Tibial artery (tissue), 4 donors: ENCODE data around the gene PCBP3.
A peak's percentile ranks its signal among the peaks of the same experiment; 100 is the strongest.
"Not testable (repeated sequence)": the region's sequence is repeated elsewhere in the genome, so short reads cannot be mapped to it uniquely, and the experiment has no call there.

Experiments
- DNase-seq, 2 donors: peaks; one replicate each; pipeline ENCODE4 v3.0.0-alpha.2; 2019
- H3K27ac ChIP-seq, 2 donors: fragments of 200-600 bp; sonication (generic) in 1 of 2; 1 replicate in 1 of 2; 2 replicates in 1 of 2; pipeline ENCODE4 v1.5.1; 2018 to 2019; ENCODE audit warnings: mild to moderate bottlenecking in 1 of 2
- H3K27me3 ChIP-seq, 2 donors: fragments of 200-600 bp; sonication (generic) in 1 of 2; one replicate each; pipeline versions ENCODE4 v1.5.1 to v1.6.0; 2016 to 2019
- H3K36me3 ChIP-seq, 3 donors: fragments of 200-600 bp; sonication (generic) in 2 of 3; one replicate each; pipeline ENCODE4 v1.5.1; 2016 to 2019; ENCODE audit warnings: mild to moderate bottlenecking in 2 of 3
- H3K4me1 ChIP-seq, 4 donors: fragments of 200-600 bp; sonication (generic) in 2 of 4; 1 replicate in 3 of 4; 2 replicates in 1 of 4; pipeline ENCODE4 v1.5.1; 2016 to 2019
- H3K4me3 ChIP-seq, 2 donors: fragments of 200-600 bp; sonication (generic) in 1 of 2; 1 replicate in 1 of 2; 2 replicates in 1 of 2; pipeline ENCODE4 v1.5.1; 2018 to 2019; ENCODE audit warnings: mild to moderate bottlenecking in 2 of 2
- H3K9me3 ChIP-seq, 3 donors: fragments of 200-600 bp; sonication (generic) in 1 of 3; one replicate each; pipeline ENCODE4 v1.5.1; 2016 to 2019
- CTCF ChIP-seq, 2 experiments: fragments of 200-600 bp in 1 of 2; fragments of 450-650 bp in 1 of 2; IDR thresholded peaks; one replicate each; pipeline ENCODE4 v1.5.1; 2017 to 2019; ENCODE audit warnings: antibody characterized with exemption in 2 of 2, mild to moderate bottlenecking in 1 of 2, moderate library complexity in 1 of 2
- intact Hi-C: fragments of 100-400 bp; cut with DNase I; formaldehyde crosslinking; loops from one replicate; pipeline ENCODE4 v1.15.0; 2023; ENCODE audit warnings: low total_unique reads

The PCBP3 gene

GRCh38 chr21:45644041-45644906 is 749 bp downstream of the PCBP3 start:
- no peaks in the 10 kb centered on the region for H3K9me3 ChIP-seq
- H3K4me3 ChIP-seq: peak overlapping the region; percentile 43 to 54
- intact Hi-C loops: no loop called here
- no peaks in the 10 kb centered on the region for H3K36me3 ChIP-seq
- no peak overlapping the region for H3K27ac ChIP-seq
- peaks cover 0 to 30% (median 11%) of the 10 kb centered on the region in 4 donors for H3K4me1 ChIP-seq
- H3K27me3 ChIP-seq: peaks cover 0 to 86% of the 10 kb centered on the region in 2 donors
- no peak for DNase-seq
- no peak for TF ChIP-seq CTCF (IDR thresholded peaks at IDR 0.05)

GRCh38 chr21:45651921-45652320 is 8.4 kb downstream of the PCBP3 start:
- Histone ChIP-seq H3K4me3 (no peak overlapping the region), H3K9me3 (no peaks in the 10 kb centered on the region), H3K27me3 (peaks cover 0 to 44% of the 10 kb centered on the region in 2 donors), H3K36me3 (no peaks in the 10 kb centered on the region), H3K27ac (no peak overlapping the region), H3K4me1 (no peaks in the 10 kb centered on the region)
- intact Hi-C loops: no loop called here
- no peak for TF ChIP-seq CTCF (IDR thresholded peaks at IDR 0.05)
- no peak for DNase-seq

GRCh38 chr21:45655124-45655523 is 11.6 kb downstream of the PCBP3 start:
- no peak overlapping the region for H3K27ac ChIP-seq
- DNase-seq: no peak
- no peak overlapping the region for H3K4me3 ChIP-seq
- H3K36me3 ChIP-seq: no peaks in the 10 kb centered on the region
- no peak for TF ChIP-seq CTCF (IDR thresholded peaks at IDR 0.05)
- no peaks in the 10 kb centered on the region for H3K9me3 ChIP-seq
- intact Hi-C loops: no loop called here
- H3K27me3 ChIP-seq: peaks cover 0 to 24% of the 10 kb centered on the region in 2 donors
- H3K4me1 ChIP-seq: no peaks in the 10 kb centered on the region

GRCh38 chr21:45656114-45656513 is 12.6 kb downstream of the PCBP3 start:
- H3K4me1 ChIP-seq, DNase-seq, intact Hi-C loops, H3K36me3 ChIP-seq, H3K4me3 ChIP-seq, H3K9me3 ChIP-seq, H3K27ac ChIP-seq: not testable (repeated sequence)
- peaks cover 0 to 17% of the 10 kb centered on the region in 2 donors for H3K27me3 ChIP-seq

GRCh38 chr21:45661913-45662622 is 18.5 kb downstream of the PCBP3 start:
- peaks cover 0 to 10% (median 6%) of the 10 kb centered on the region in 3 donors for H3K9me3 ChIP-seq

GRCh38 chr21:45662623-45663245 is 19.2 kb downstream of the PCBP3 start:
- DNase-seq, H3K4me3 ChIP-seq, H3K4me1 ChIP-seq, H3K36me3 ChIP-seq, H3K27ac ChIP-seq, intact Hi-C loops, H3K27me3 ChIP-seq: not testable (repeated sequence)
- peaks cover 0 to 16% (median 9%) of the 10 kb centered on the region in 3 donors for H3K9me3 ChIP-seq

More at GRCh38 chr21:45661913-45662622, 18.5 kb downstream of the PCBP3 start:
- H3K27ac ChIP-seq, intact Hi-C loops, H3K4me1 ChIP-seq, H3K27me3 ChIP-seq, DNase-seq, H3K4me3 ChIP-seq, H3K36me3 ChIP-seq: not testable (repeated sequence)

- Histone ChIP-seq H3K36me3 (no peaks in the 10 kb centered on the region), H3K9me3 (peaks cover 0 to 29% (median 13%) of the 10 kb centered on the region in 3 donors), H3K4me1 (no peaks in the 10 kb centered on the region), H3K27me3 (no peaks in the 10 kb centered on the region), H3K4me3 (no peak overlapping the region), H3K27ac (no peak overlapping the region)
- TF ChIP-seq CTCF (IDR thresholded peaks at IDR 0.05): no peak
- no peak for DNase-seq
- intact Hi-C loops: no loop called here
Observed at GRCh38 chr21:45669382-45669781, 25.9 kb downstream of the PCBP3 start.
